ENCODE results near the gene KRTAP9-6.

Gene KRTAP9-6

DNA sequence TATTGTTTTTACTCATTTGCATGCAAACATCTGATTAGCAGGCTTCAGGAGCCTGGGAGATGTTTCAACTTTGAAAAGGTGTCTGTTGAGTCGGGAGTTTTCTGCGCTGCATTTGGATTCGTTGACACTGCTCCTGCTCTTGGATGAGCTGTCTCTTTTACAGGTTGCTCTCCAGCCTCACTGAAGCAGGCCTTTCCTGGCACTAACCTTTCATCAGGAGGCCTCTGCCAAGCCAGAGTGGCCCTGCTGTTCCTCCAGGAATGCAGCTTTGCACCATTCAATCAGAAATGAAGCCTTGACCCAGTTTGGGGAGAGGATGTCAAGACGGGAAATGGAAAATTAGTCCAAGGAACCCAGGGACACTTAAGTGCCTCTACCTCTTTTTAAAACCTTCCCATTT is 37.8 kb downstream of the KRTAP9-6 start:
- no peak overlapping the region for H3K4me3 ChIP-seq (replicated peaks; ENCODE audit: low read depth, low read length)
- no peak for DNase-seq (ENCODE audit: low read depth)
- no peak for TF ChIP-seq CTCF (IDR thresholded peaks at IDR 0.05; ENCODE audit: low read length, missing control alignments)

- TF ChIP-seq CTCF (IDR thresholded peaks at IDR 0.05; ENCODE audit: low read length, missing control alignments): no peak
- DNase-seq (ENCODE audit: low read depth): no peak
- H3K4me3 ChIP-seq (replicated peaks; ENCODE audit: low read depth, low read length): no peak overlapping the region
Measured at GRCh38 chr17:41304091-41304490, 38.9 kb downstream of the KRTAP9-6 start.

DNA sequence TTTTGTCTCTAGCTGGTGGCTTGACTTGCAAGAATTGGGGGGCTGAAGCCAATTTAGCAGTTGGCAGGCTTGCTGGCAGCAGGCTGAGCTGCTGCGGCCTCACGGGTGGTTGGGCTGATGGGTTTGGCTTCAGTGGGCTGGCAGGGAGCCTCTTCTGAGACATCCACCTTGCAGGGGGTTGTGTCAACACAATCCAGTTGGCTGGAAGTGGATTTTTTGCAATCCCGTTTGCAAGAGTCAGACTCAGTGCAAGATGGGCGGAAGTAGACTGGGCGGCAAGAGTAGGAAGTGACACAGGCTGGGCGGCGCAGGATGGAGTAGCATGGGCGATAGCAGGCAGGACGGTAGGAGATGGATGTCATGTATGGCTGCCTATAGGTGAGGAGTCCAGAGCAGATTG is 42.5 kb downstream of the KRTAP9-6 start:
- no peak for DNase-seq (ENCODE audit: low read depth)
- no peak for TF ChIP-seq CTCF (IDR thresholded peaks at IDR 0.05; ENCODE audit: low read length, missing control alignments)
- H3K4me3 ChIP-seq (replicated peaks; ENCODE audit: low read depth, low read length): no peak overlapping the region

DNA sequence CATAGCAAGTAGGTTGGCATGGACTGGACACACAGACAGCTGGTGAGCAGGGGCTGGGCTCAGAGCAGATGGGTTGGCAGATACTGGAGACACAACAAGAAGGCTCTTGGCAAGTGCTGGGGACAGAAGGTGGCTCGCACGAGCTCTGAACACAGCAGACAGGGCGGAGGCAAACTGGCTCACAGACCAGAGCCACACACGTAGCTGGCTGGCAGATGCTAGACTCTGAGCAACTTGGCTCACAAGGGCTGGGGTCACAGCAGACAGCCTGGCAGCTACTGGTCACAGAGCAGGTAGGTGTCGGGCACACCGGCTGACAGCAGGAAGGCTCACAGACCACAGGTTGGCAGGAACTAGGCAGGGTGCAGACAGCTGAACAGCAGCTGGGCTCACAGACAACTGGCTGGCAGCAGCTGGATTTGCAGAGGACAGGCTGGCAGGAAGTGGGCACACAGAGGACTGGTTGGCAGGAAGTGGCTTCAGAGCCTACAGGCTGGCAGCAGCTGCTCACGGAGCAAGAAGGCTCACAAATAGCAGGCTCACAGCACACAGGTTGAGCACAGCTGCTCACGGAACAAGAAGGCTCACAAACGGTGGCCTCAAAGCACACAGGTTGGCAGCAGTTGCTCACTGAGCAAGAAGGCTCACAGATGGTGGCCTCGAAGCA is 43.2 kb downstream of the KRTAP9-6 start:
- no peak for DNase-seq (ENCODE audit: low read depth)
- H3K4me3 ChIP-seq (replicated peaks; ENCODE audit: low read depth, low read length): no peak overlapping the region
- no peak for TF ChIP-seq CTCF (IDR thresholded peaks at IDR 0.05; ENCODE audit: low read length, missing control alignments)

- TF ChIP-seq CTCF (IDR thresholded peaks at IDR 0.05; ENCODE audit: low read length, missing control alignments): no peak
- no peak for DNase-seq (ENCODE audit: low read depth)
- no peak within 1 kb of the TSS for H3K4me3 ChIP-seq (replicated peaks; ENCODE audit: low read depth, low read length)
Measured at GRCh38 chr17:41308918-41309359, 43.8 kb downstream of the KRTAP9-6 start, which contains the start of gene KRTAP16-1. Gene KRTAP16-1 (minus strand): TSS chr17:41309309. CDS start chr17:41309253, 56 bp downstream.

GRCh38 chr17:41311111-41311510 is 45.9 kb downstream of the KRTAP9-6 start:
- no peak for DNase-seq (ENCODE audit: low read depth)
- no peak for TF ChIP-seq CTCF (IDR thresholded peaks at IDR 0.05; ENCODE audit: low read length, missing control alignments)
- no peak overlapping the region for H3K4me3 ChIP-seq (replicated peaks; ENCODE audit: low read depth, low read length)

GRCh38 chr17:41315204-41315794 is 50.1 kb downstream of the KRTAP9-6 start, which contains the start of gene KRTAP17-1:
Gene KRTAP17-1 (minus strand): TSS chr17:41315710. CDS start chr17:41315650, 60 bp downstream.
- no peak within 1 kb of the TSS for H3K4me3 ChIP-seq (replicated peaks; ENCODE audit: low read depth, low read length)
- DNase-seq (ENCODE audit: low read depth): no peak
- TF ChIP-seq CTCF (IDR thresholded peaks at IDR 0.05; ENCODE audit: low read length, missing control alignments): no peak
